ENCODE results near the gene CREB1. TPM values are rescaled to one million over a fixed set of nuclear protein-coding genes. Genes with fewer than 3 reads are reported as not detected.

The CREB1 gene
- total RNA-seq, 1 donor from 2014 or later: 60.2 TPM

DNA sequence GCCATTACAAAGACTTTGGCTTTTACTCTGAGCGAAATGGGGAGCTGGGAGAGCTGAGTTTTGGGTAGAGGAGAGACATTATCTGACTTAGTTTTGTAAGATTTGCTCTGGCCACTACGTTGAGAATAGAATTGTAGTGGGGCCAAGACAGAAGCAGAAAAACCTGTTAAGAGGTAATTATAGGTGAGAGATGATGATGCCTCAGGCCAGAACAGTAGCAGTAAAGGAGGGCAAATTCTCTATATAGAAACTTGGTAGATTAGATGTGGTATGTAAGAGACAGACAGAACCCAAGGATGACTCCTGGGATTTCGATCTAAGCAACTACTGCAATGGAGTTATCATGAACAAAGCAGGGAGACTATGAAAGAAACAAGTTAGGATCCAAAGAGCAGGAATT lies 17.4 kb upstream of the CREB1 start:
- no peaks in the 10 kb centered on the region for H3K27me3 ChIP-seq
- no peak for ATAC-seq
- peaks cover 10% of the 10 kb centered on the region for H3K4me1 ChIP-seq
- TF ChIP-seq, protein P1, sequence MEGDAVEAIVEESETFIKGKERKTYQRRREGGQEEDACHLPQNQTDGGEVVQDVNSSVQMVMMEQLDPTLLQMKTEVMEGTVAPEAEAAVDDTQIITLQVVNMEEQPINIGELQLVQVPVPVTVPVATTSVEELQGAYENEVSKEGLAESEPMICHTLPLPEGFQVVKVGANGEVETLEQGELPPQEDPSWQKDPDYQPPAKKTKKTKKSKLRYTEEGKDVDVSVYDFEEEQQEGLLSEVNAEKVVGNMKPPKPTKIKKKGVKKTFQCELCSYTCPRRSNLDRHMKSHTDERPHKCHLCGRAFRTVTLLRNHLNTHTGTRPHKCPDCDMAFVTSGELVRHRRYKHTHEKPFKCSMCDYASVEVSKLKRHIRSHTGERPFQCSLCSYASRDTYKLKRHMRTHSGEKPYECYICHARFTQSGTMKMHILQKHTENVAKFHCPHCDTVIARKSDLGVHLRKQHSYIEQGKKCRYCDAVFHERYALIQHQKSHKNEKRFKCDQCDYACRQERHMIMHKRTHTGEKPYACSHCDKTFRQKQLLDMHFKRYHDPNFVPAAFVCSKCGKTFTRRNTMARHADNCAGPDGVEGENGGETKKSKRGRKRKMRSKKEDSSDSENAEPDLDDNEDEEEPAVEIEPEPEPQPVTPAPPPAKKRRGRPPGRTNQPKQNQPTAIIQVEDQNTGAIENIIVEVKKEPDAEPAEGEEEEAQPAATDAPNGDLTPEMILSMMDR (IDR thresholded peaks at IDR 0.05): no peak
- H3K27ac ChIP-seq: no peak overlapping the region
- H3K9me3 ChIP-seq: no peaks in the 10 kb centered on the region
- no peak overlapping the region for H3K4me3 ChIP-seq
- intact Hi-C loops (cut with DNase I): no loop called here
- no peaks in the 10 kb centered on the region for H3K36me3 ChIP-seq
- DNase-seq: no peak

DNA sequence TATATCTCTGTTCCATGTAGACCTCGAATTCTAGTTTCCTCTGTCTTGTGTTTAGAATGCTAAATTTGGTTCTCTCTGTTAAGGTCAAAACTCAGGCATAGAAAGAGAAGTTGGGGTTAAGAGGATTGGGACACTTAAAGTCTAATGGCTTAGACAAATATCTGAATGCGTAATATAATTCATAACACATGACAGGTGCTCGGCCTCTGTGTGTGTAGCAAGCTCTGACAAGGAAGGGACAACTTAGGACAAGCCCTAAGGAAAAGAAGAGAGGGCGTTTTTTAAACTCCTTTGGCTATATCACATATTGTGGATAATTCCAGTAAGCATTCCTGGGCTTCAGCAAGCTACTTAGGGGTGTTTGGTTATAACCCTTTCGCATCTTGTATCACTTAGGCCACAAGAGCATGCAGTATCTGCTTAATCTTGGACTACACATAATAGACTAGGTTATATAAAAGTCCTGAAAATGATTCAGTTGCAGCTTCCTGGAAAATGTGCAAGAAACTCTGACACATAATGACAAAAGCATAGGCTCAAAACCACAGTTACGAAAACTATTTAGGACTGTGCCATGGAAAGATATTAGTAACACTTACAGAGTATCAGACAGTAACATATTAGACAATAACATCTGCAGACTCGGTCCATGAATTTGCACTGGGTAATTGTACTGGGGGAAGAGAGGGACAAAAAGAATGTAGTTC lies 16.1 kb upstream of the CREB1 start:
- intact Hi-C loops (cut with DNase I): no loop called here

DNA sequence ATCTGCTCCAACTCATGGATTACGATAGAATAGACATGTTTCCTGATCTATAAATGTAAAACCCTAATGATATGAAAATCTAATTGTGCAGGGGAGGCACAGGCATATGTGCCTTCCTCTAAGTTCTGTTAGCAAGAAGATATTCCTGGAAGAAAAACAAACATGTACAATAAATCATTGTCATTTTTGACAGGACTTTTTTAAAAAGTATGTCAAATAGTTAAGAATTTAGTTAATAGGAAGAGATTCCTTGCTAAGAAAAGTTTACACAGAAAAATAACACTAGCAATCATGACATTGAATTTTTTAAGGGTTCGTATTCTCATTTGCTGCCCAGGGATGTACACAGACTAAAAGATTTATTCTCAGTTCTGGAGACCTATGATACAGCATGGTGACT lies 15.3 kb upstream of the CREB1 start:
- Histone ChIP-seq H3K27ac (no peak overlapping the region), H3K36me3 (no peaks in the 10 kb centered on the region), H3K4me1 (peaks cover 10% of the 10 kb centered on the region), H3K27me3 (no peaks in the 10 kb centered on the region), H3K9me3 (no peaks in the 10 kb centered on the region), H3K4me3 (no peak overlapping the region)
- TF ChIP-seq, protein P1 (IDR thresholded peaks at IDR 0.05): no peak
- ATAC-seq: no peak
- DNase-seq: no peak
- intact Hi-C loops (cut with DNase I): no loop called here

More for the DNA sequence above, 16.1 kb upstream of the CREB1 start:
- TF ChIP-seq, protein P1 (IDR thresholded peaks at IDR 0.05): no peak
- H3K4me3 ChIP-seq: no peak overlapping the region
- H3K27ac ChIP-seq: peak overlapping the region; percentile 12
- peaks cover 10% of the 10 kb centered on the region for H3K4me1 ChIP-seq
- ATAC-seq (peak; percentile 88), DNase-seq (no peak)
- no peaks in the 10 kb centered on the region for H3K27me3 ChIP-seq
- no peaks in the 10 kb centered on the region for H3K36me3 ChIP-seq
- no peaks in the 10 kb centered on the region for H3K9me3 ChIP-seq

DNA sequence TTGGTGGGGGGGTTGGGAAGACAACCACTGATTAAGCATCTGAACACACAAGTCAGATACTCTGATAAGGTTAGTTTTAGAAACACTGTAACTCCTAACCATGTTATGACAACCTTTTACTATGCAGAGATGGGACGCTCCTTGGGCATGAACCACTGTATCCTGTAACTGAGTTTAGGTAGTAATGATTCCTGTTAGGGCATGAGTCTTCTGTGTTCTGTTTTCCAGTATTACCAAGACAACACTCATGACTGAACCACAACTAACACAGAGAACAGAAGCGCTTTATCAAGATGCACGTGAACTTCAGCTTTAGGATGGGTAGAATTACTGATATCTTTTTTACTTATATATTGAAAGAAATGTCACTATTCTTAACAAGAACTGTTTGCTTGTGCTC lies 14.1 kb upstream of the CREB1 start:
- TF ChIP-seq, protein P1 (IDR thresholded peaks at IDR 0.05): no peak
- H3K4me1 ChIP-seq: peaks cover 10% of the 10 kb centered on the region
- H3K27ac ChIP-seq: no peak overlapping the region
- H3K9me3 ChIP-seq: no peaks in the 10 kb centered on the region
- no peaks in the 10 kb centered on the region for H3K36me3 ChIP-seq
- no peak for DNase-seq
- intact Hi-C loops (cut with DNase I): no loop called here
- no peak for ATAC-seq
- H3K4me3 ChIP-seq: no peak overlapping the region
- H3K27me3 ChIP-seq: no peaks in the 10 kb centered on the region

DNA sequence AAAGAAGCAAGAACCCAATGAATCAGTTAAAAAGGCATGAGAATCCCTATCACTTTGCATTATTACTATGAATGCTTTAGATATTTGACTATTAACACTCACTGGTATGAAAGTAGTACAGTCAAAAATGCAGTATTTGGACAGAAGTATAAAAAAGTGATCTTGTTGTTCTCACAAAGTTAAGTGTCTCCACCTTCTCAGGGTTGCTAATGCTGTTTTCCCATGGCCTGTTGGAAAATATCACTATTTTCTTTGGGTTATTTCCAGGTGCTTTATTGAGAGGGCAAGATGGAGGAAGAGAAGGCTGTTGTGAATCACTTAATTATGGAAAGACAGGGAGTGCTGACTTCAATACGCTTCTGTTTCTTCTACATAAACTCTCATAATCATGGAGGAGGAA lies 13.6 kb upstream of the CREB1 start:
- intact Hi-C loops (cut with DNase I): no loop called here
- Histone ChIP-seq H3K4me3 (no peak overlapping the region), H3K4me1 (peaks cover 10% of the 10 kb centered on the region), H3K36me3 (no peaks in the 10 kb centered on the region), H3K27me3 (no peaks in the 10 kb centered on the region), H3K9me3 (no peaks in the 10 kb centered on the region), H3K27ac (no peak overlapping the region)
- ATAC-seq: no peak
- DNase-seq: no peak
- TF ChIP-seq, protein P1 (IDR thresholded peaks at IDR 0.05): no peak

DNA sequence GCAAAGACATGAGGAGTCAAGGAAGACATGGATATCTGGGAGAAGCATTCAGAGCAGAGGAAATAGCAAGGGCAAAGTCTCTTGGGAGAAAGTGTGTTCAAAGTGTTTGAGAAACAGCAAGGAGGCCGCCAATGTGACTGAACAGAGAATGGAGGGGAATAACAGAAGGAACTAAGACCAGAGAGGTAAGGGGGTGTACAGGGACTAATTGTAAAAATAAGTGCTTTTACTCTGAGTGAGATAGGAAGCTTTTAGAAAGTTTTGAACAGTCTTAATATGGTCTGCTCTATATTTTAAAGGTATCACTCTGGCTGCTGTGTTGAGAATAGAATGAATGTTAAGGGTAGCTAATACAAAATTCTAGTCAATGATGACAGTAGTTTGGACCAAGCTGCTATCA lies 6.8 kb upstream of the CREB1 start:
- intact Hi-C loops (cut with DNase I): no loop called here
- no peaks in the 10 kb centered on the region for H3K27me3 ChIP-seq
- TF ChIP-seq, protein P1 (IDR thresholded peaks at IDR 0.05): no peak
- no peaks in the 10 kb centered on the region for H3K4me1 ChIP-seq
- H3K36me3 ChIP-seq: no peaks in the 10 kb centered on the region
- H3K4me3 ChIP-seq: no peak overlapping the region
- ATAC-seq (no peak), DNase-seq (no peak)
- no peak overlapping the region for H3K27ac ChIP-seq
- no peaks in the 10 kb centered on the region for H3K9me3 ChIP-seq
